ENCODE measurements around the gene CTDNEP1.

CTDNEP1 gene

DNA sequence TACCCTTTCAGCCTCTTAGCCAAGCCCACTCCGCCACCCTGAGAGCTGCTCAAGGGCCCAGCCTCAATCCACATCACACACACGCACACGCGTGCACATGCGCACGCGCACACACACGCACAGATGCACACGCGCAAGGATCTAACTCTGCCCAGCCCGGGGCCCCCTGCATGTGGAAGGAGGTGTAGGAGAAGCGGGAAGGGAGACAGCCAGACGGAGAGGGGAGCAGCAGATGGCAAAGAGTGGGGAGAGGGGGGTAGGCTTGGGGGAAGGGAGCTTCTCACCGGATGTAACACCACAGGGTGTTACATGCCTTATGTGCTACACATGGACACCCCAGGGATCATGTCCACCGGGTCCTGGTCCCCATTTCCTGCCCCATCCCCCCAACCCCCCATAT is 47.2 kb downstream of the CTDNEP1 start:
- Histone ChIP-seq H3K9me3 (ENCODE audit: control insufficient read depth, low read depth, low read length) (no peaks in the 10 kb centered on the region), H3K27me3 (ENCODE audit: control insufficient read depth, insufficient read depth, low read length) (no peaks in the 10 kb centered on the region), H3K9ac (ENCODE audit: low read length) (peak overlapping the region; percentile 54), H3K36me3 (ENCODE audit: control insufficient read depth, low read depth, low read length) (peaks cover 28% of the 10 kb centered on the region), H3K4me1 (ENCODE audit: control insufficient read depth, low read depth, low read length) (peaks cover 17% of the 10 kb centered on the region), H3K27ac (ENCODE audit: low read length) (peak overlapping the region; percentile 65), H3K4me3 (ENCODE audit: low read length) (peak overlapping the region; percentile 54)

DNA sequence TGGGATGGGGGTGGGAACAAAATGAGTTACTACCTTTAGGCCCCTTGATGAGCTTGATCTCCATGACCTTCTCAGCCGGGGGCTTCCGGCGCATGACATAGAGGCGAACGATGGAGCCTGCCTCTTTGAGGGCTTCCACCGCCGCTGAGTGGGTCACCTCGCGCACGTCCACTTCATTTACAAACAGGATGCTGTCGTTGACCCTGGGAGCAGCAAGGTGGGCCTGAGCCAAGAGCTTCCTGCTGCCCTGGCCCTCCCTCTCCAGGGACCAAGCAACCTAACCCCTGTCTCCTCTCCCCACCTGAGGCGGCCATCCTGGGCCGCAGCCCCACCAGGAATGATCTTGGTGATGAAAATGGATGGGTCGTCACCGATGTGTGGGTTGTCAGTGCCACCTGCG is 48.1 kb downstream of the CTDNEP1 start:
- Histone ChIP-seq H3K27ac (ENCODE audit: low read length) (no peak overlapping the region), H3K4me3 (ENCODE audit: low read length) (no peak overlapping the region), H3K27me3 (ENCODE audit: control insufficient read depth, insufficient read depth, low read length) (no peaks in the 10 kb centered on the region), H3K9me3 (ENCODE audit: control insufficient read depth, low read depth, low read length) (no peaks in the 10 kb centered on the region), H3K36me3 (ENCODE audit: control insufficient read depth, low read depth, low read length) (peaks cover 28% of the 10 kb centered on the region), H3K4me1 (ENCODE audit: control insufficient read depth, low read depth, low read length) (peaks cover 11% of the 10 kb centered on the region), H3K9ac (ENCODE audit: low read length) (no peak overlapping the region)

DNA sequence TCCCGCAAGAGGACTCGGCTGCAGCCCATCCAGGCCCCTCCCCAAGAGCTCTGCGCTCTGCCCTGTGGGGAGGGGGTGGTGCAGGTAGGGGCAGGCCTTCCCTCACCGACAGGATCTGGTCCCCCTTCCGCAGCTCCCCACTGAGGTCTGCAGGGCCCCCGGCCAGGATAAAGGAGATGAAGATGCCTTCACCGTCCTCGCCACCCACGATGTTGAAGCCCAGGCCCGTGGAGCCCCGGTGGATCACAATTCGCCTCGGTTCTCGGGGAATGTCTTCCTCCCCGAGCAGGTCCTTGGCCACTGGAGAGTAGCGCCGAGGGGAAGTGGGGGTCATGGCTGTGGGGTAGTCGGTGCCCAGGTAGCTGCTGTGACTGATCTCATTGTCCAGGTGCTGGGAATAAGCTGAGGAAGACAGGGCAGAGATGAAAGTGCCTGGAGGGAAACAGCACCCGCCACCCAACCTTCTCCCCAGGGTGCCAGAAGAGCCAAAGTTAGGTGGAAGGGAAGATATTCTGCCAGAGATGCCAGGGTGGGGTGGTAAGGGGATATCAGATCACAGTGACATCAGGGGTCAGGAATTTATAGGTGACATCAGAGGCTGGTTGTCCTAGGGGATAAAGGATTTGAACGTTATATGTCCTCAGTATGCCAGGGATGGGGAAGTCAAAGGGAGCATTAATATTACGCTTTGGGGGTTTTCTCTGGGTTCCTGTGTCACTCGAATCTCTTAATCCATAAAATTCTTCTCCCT is 54.7 kb downstream of the CTDNEP1 start:
- Histone ChIP-seq H3K27ac (ENCODE audit: low read length) (no peak overlapping the region), H3K36me3 (ENCODE audit: control insufficient read depth, low read depth, low read length) (peaks cover 42% of the 10 kb centered on the region), H3K4me3 (ENCODE audit: low read length) (no peak overlapping the region), H3K27me3 (ENCODE audit: control insufficient read depth, insufficient read depth, low read length) (no peaks in the 10 kb centered on the region), H3K4me1 (ENCODE audit: control insufficient read depth, low read depth, low read length) (no peaks in the 10 kb centered on the region), H3K9me3 (ENCODE audit: control insufficient read depth, low read depth, low read length) (no peaks in the 10 kb centered on the region), H3K9ac (ENCODE audit: low read length) (no peak overlapping the region)

DNA sequence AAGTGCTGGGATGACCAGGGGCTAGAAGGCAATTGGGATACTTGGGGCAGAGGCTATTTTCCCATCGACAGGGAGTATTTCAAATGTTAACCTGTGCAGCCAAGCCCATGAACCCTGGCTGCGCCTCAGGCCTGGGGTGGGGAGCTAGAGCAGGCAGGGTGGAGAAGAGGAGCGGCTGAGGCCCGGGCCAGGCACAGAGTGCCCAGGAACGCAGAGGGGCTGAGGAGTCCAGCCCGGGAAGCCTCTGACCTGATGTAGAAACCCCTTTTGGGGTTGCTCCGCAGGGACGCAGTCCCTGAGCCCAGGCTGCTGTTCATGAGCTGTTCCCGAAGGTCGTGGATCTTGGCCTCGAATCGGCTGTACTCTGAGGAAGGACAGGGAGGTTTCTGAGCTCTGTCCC is 55.6 kb downstream of the CTDNEP1 start:
- Histone ChIP-seq H3K9ac (ENCODE audit: low read length) (no peak overlapping the region), H3K27ac (ENCODE audit: low read length) (no peak overlapping the region), H3K36me3 (ENCODE audit: control insufficient read depth, low read depth, low read length) (peaks cover 38% of the 10 kb centered on the region), H3K4me1 (ENCODE audit: control insufficient read depth, low read depth, low read length) (no peaks in the 10 kb centered on the region), H3K27me3 (ENCODE audit: control insufficient read depth, insufficient read depth, low read length) (no peaks in the 10 kb centered on the region), H3K4me3 (ENCODE audit: low read length) (no peak overlapping the region), H3K9me3 (ENCODE audit: control insufficient read depth, low read depth, low read length) (no peaks in the 10 kb centered on the region)
